DOHH2 (cell line): ENCODE measurements around the gene RBL1.
"Not testable (repeated sequence)": the region's sequence is repeated elsewhere in the genome, so short reads cannot be mapped to it uniquely, and the experiment has no call there.

Source experiments
- H3F3A ChIP-seq: fragments of 200-600 bp; sonication (generic), shearing (Covaris generic); 2 replicates; pipeline ENCODE4 v1.6.0; 2016; ENCODE audit warnings: antibody characterized with exemption, mild to moderate bottlenecking; ENCODE audit not compliant: control insufficient read depth, insufficient read depth
- H3K27ac ChIP-seq: fragments of 200-600 bp; sonication (generic); 2 replicates; pipeline ENCODE4 v1.5.1; 2014; ENCODE audit warnings: low read depth, mild to moderate bottlenecking, low read length, moderate library complexity
- H3K27me3 ChIP-seq: fragments of 200-600 bp; sonication (generic); 2 replicates; pipeline ENCODE4 v1.6.1; 2014; ENCODE audit warnings: mild to moderate bottlenecking, low read length, mixed read lengths; ENCODE audit not compliant: control insufficient read depth
- H3K36me3 ChIP-seq: fragments of 200-600 bp; sonication (generic); 2 replicates; pipeline ENCODE4 v1.6.1; 2014; ENCODE audit warnings: mild to moderate bottlenecking, low read length, moderate library complexity, mixed read lengths; ENCODE audit not compliant: control insufficient read depth
- H3K4me1 ChIP-seq: fragments of 200-600 bp; sonication (generic); 2 replicates; pipeline ENCODE4 v1.6.1; 2014; ENCODE audit warnings: mild to moderate bottlenecking, low read length, mixed read lengths; ENCODE audit not compliant: control insufficient read depth
- H3K4me2 ChIP-seq: fragments of 200-600 bp; sonication (generic); 2 replicates; pipeline ENCODE4 v1.6.0; 2014; ENCODE audit warnings: mild to moderate bottlenecking, low read length, moderate library complexity
- H3K4me3 ChIP-seq: fragments of 200-600 bp; sonication (generic); 2 replicates; pipeline ENCODE4 v1.5.1; 2014; ENCODE audit warnings: mild to moderate bottlenecking, low read length, mixed read lengths
- H3K79me2 ChIP-seq: fragments of 200-600 bp; sonication (generic); 2 replicates; pipeline ENCODE4 v1.6.1; 2014; ENCODE audit warnings: mild to moderate bottlenecking, low read length, mixed read lengths; ENCODE audit not compliant: control insufficient read depth
- H3K9me2 ChIP-seq: fragments of 200-600 bp; sonication (generic); replicated peaks from 2 replicates; pipeline ENCODE4 v1.6.1; 2014; ENCODE audit warnings: mild to moderate bottlenecking, low read length, mixed read lengths; ENCODE audit not compliant: control insufficient read depth
- H3K9me3 ChIP-seq: fragments of 200-600 bp; sonication (generic); 2 replicates; pipeline ENCODE4 v1.6.1; 2014; ENCODE audit warnings: antibody characterized with exemption, low read length, mixed read lengths; ENCODE audit not compliant: control insufficient read depth, insufficient read depth
- H4K20me1 ChIP-seq: fragments of 200-600 bp; sonication (generic); 2 replicates; pipeline ENCODE4 v1.6.0; 2014; ENCODE audit warnings: low read depth, mild to moderate bottlenecking, antibody characterized with exemption, low read length, moderate library complexity; ENCODE audit not compliant: control insufficient read depth, insufficient read depth
- EZH2phosphoT487 ChIP-seq: fragments of 200-600 bp; sonication (generic); IDR thresholded peaks from 2 replicates; pipeline ENCODE4 v1.6.1; 2017; ENCODE audit warnings: borderline replicate concordance, mild to moderate bottlenecking, antibody characterized with exemption, low read length, moderate library complexity, mixed read lengths
- TF ChIP-seq, protein P1 (sequence below): fragments of 200-600 bp; sonication (generic); IDR thresholded peaks from one replicate; pipeline ENCODE4 v1.5.1; 2014; ENCODE audit warnings: antibody characterized with exemption, mild to moderate bottlenecking, low read depth, low read length; ENCODE audit not compliant: poor library complexity, severe bottlenecking

The RBL1 gene

DNA sequence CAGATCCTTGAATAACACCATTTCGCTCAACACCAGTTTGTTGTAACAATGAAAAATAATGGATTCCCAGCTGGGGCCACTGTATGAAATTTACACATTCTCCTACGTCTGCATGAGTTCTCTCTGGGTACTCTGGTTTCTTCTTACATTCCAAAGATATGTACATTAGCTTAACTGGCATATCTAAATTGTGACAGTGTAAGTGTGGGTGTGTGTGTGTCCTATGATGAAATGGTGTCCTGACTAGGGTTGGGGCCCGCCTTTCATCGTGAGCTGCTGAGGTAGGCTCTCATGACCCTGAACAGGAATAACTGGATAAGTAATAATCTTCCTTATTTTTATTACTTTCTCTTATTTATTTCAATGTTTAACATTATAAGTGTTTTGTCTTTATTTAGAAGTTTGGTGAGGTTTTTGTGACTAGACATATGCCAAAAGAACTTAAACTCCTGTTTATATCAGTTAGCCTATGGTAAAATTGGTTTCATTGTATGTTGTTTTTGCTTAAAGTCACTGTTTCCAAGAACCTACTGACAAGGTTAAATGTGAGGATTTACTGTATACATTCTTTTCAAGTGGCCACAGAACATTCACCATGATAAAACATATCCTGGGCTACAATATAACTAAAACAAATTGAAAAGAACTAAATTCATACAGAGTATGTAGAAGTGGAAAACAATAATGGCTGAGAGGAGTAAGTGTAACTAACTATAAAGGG, 42.4 kb downstream of the RBL1 start:
- Histone ChIP-seq H3K4me3 (no peak overlapping the region), H4K20me1 (no peaks in the 10 kb centered on the region), H3K9me3 (no peaks in the 10 kb centered on the region), H3K27ac (no peak overlapping the region), H3K36me3 (peaks cover 76% of the 10 kb centered on the region), H3K4me1 (no peaks in the 10 kb centered on the region), H3K27me3 (no peaks in the 10 kb centered on the region), H3K9me2 (no peaks in the 10 kb centered on the region), H3K79me2 (0 out of 2 replicates have a peak, but pooled peaks cover 4% of the 10 kb centered on the region), H3K4me2 (no peak overlapping the region), H3F3A (peaks cover 4% of the 10 kb centered on the region; the same call in 1 of the 2 replicates)
- TF ChIP-seq, protein P1, sequence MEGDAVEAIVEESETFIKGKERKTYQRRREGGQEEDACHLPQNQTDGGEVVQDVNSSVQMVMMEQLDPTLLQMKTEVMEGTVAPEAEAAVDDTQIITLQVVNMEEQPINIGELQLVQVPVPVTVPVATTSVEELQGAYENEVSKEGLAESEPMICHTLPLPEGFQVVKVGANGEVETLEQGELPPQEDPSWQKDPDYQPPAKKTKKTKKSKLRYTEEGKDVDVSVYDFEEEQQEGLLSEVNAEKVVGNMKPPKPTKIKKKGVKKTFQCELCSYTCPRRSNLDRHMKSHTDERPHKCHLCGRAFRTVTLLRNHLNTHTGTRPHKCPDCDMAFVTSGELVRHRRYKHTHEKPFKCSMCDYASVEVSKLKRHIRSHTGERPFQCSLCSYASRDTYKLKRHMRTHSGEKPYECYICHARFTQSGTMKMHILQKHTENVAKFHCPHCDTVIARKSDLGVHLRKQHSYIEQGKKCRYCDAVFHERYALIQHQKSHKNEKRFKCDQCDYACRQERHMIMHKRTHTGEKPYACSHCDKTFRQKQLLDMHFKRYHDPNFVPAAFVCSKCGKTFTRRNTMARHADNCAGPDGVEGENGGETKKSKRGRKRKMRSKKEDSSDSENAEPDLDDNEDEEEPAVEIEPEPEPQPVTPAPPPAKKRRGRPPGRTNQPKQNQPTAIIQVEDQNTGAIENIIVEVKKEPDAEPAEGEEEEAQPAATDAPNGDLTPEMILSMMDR: no peak
- no peak for TF ChIP-seq EZH2phosphoT487

DNA sequence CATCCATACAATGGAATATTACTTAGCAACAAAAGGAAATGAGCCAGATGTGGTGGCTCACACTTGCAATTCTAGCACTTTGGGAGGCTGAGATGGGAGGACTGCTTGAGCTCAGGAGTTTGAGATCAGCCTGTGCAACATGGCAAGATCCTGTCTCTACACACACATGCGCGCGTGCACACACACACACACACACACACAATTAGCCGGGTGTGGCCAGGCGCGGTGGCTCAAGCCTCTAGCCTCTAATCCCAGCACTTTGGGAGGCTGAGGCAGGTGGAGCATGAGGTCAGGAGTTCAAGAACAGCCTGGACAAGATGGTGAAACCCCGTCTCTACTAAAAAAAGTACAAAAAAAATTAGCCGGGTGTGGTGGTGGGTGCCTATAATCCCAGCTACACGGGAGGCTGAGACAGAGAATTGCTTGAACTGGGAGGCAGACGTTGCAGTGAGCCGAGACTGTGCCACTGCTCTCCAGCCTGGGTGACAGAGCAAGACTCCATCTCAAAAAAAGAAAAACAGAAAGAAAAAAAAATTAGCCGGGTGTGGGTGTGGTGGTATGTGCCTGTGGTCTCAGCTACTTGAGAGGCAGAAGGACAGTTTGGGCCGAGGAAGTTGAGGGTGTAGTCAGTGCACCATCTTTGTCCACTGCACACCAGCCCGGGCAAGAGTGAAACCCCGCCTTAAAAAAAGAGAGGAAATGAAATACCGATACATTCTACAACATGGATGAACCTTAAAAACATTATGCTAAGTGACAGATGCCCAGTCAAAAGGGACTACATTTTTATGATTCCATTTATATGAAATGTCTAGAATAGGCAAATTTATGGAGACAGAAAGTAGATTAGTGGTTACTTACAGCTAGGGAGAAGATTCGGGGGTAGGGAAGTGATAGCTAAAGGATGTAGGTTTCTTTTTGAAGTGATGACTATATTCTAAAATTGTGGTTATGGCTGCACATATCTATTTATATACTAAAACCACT, 52.5 kb downstream of the RBL1 start:
- no peak for TF ChIP-seq EZH2phosphoT487
- TF ChIP-seq, protein P1: no peak
- Histone ChIP-seq H3K9me3 (no peaks in the 10 kb centered on the region; the same call in 1 of the 2 replicates), H3K36me3 (peaks cover 92% of the 10 kb centered on the region), H3F3A (peaks cover 21% of the 10 kb centered on the region), H3K9me2 (no peaks in the 10 kb centered on the region), H3K27me3 (no peaks in the 10 kb centered on the region), H3K4me3 (peak overlapping the region; percentile 51), H4K20me1 (no peaks in the 10 kb centered on the region), H3K4me2 (peak overlapping the region; percentile 71), H3K27ac (peak overlapping the region; percentile 80), H3K79me2 (peaks cover 6% of the 10 kb centered on the region), H3K4me1 (peaks cover 48% of the 10 kb centered on the region)

DNA sequence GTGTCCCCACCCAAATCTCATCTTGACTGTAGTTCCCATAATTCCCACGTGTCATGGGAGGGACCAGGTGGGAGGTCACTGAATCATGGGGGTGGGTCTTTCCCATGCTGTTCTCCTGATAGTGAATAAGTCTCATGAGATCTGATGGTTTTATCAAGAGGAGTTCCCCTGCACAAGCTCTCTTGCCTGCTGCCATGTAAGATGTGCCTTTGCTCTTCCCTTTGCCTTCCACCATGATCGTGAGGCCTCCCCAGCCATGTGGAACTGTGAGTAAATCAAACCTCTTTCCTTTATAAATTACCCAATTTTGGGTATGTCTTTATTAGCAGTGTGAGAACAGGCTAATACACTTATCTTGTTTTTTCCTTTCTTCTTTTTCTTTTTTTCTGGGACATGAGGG, 56.4 kb downstream of the RBL1 start:
- H3K9me2 ChIP-seq, H3K4me2 ChIP-seq, H3K27me3 ChIP-seq, H3K27ac ChIP-seq, H3F3A ChIP-seq, H3K4me3 ChIP-seq, H3K79me2 ChIP-seq, H3K9me3 ChIP-seq, H4K20me1 ChIP-seq: not testable (repeated sequence)
- Histone ChIP-seq H3K4me1 (peaks cover 31% of the 10 kb centered on the region), H3K36me3 (peaks cover 84% of the 10 kb centered on the region)
